Liver (tissue), 3 donors: ENCODE results near the gene FBXO3.

Experiments used
- ATF3 ChIP-seq: IDR thresholded peaks from 2 replicates; pipeline ENCODE4 v1.6.1; 2016; ENCODE audit warnings: antibody characterized with exemption
- CTCF ChIP-seq: fragments of 150-350 bp; IDR thresholded peaks from 2 replicates; pipeline ENCODE4 v1.5.1; 2017; ENCODE audit warnings: improper control_type of control experiment, low read depth, low read length; ENCODE audit not compliant: missing input control
- EGR1 ChIP-seq, 2 donors: IDR thresholded peaks; 2 replicates each; pipeline ENCODE4 v1.6.1; 2016 to 2018; ENCODE audit warnings: antibody characterized with exemption in 2 of 2, low read depth in 2 of 2
- FOXA1 ChIP-seq: IDR thresholded peaks from 2 replicates; pipeline ENCODE4 v1.6.1; 2016; ENCODE audit warnings: antibody characterized with exemption
- GABPA ChIP-seq, 2 donors: IDR thresholded peaks in 1 of 2; conservative IDR thresholded peaks in 1 of 2; 2 replicates each; pipeline ENCODE4 v1.6.1; 2016; ENCODE audit warnings: antibody characterized with exemption in 2 of 2, mild to moderate bottlenecking in 1 of 2, moderate library complexity in 1 of 2
- JUND ChIP-seq, 2 donors: IDR thresholded peaks; 2 replicates each; pipeline ENCODE4 v1.6.1; 2016; ENCODE audit warnings: antibody characterized with exemption in 2 of 2
- MAX ChIP-seq: IDR thresholded peaks from 2 replicates; pipeline ENCODE4 v1.6.1; 2016; ENCODE audit warnings: antibody characterized with exemption
- RAD21 ChIP-seq, 2 donors: IDR thresholded peaks; 2 replicates each; pipeline ENCODE4 v1.6.1; 2016; ENCODE audit warnings: antibody characterized with exemption in 2 of 2, mild to moderate bottlenecking in 2 of 2
- SP1 ChIP-seq: IDR thresholded peaks from 2 replicates; pipeline ENCODE4 v1.6.1; 2018; ENCODE audit warnings: antibody characterized with exemption, mild to moderate bottlenecking
- TAF1 ChIP-seq: conservative IDR thresholded peaks from 2 replicates; pipeline ENCODE4 v1.6.1; 2016; ENCODE audit warnings: antibody characterized with exemption, mild to moderate bottlenecking
- YY1 ChIP-seq: IDR thresholded peaks from 2 replicates; pipeline ENCODE4 v1.6.1; 2016; ENCODE audit warnings: antibody characterized with exemption, mild to moderate bottlenecking
- ZBTB33 ChIP-seq: IDR thresholded peaks from 2 replicates; pipeline ENCODE4 v1.6.1; 2016; ENCODE audit warnings: antibody characterized with exemption
- donor health status: healthy.
- donor health status: healthy.

- TF ChIP-seq CTCF (no peak), ATF3 (no peak), RAD21 (IDR thresholded peaks at IDR 0.05) (no peak), TAF1 (no peak), EGR1 (IDR thresholded peaks at IDR 0.05; ENCODE audit: low read depth in 2 of 2) (no peak), GABPA (IDR thresholded peaks at IDR 0.05 in 1 of 2, conservative IDR thresholded peaks at IDR 0.05 in 1 of 2) (no peak), MAX (no peak), ZBTB33 (no peak), SP1 (no peak), FOXA1 (no peak), JUND (IDR thresholded peaks at IDR 0.05) (peak in 1 of 2 donors; percentile 34), YY1 (no peak)
These were observed 70.5 kb downstream of the FBXO3 start for GRCh38 chr11:33703788-33704187.
